ENCODE measurements around the gene PDE9A. TPM values are rescaled to one million over a fixed set of nuclear protein-coding genes. Genes with fewer than 3 reads are reported as not detected.
A peak's percentile ranks its signal among the peaks of the same experiment; 100 is the strongest.

The PDE9A gene
- total RNA-seq, result 7.3 TPM
- polyA plus RNA-seq, result 1 to 10 TPM; 1.4 to 3.5 (median 2.3) TPM

GRCh38 chr21:42653231-42654061 lies at the start of gene PDE9A:
PDE9A (plus strand) TSS chr21:42653621; CDS start chr21:42653815, 194 bp downstream.
- peaks cover 0 to 29% (median 6%) of the 10 kb centered on the region in 4 donors for H3K4me1 Mint-ChIP-seq
- no peaks in the 10 kb centered on the region for H3K9me3 Mint-ChIP-seq
- Histone ChIP-seq H3K27ac (ENCODE audit: insufficient read depth, low read length, poor library complexity, severe bottlenecking) (peak within 1 kb of the TSS; percentile 41), H3K4me1 (ENCODE audit: control insufficient read depth, insufficient read depth, low read length, poor library complexity, severe bottlenecking) (peaks cover 10% of the 10 kb centered on the region), H3K27me3 (ENCODE audit: control insufficient read depth, insufficient read depth, low read length) (no peaks in the 10 kb centered on the region), H3K4me3 (ENCODE audit: low read depth, low read length) (peak within 1 kb of the TSS; percentile 48), H3K9me3 (ENCODE audit: control insufficient read depth in 2 of 2, low read length in 2 of 2) (no peaks in the 10 kb centered on the region), H3K36me3 (ENCODE audit: control insufficient read depth, insufficient read depth, low read length) (no peaks in the 10 kb centered on the region)
- H3K27ac Mint-ChIP-seq, result peak within 1 kb of the TSS; percentile 65 to 79 (median 74)
- peaks cover 4% of the 10 kb centered on the region for H3K36me3 Mint-ChIP-seq
- H3K27me3 Mint-ChIP-seq, result peaks cover 26% of the 10 kb centered on the region
- peak within 1 kb of the TSS; percentile 70 to 89 (median 88) for H3K4me3 Mint-ChIP-seq
- peak; percentile 46 to 61 for ATAC-seq (ENCODE audit: low read depth in 2 of 2)
- peak in 2 of 3 donors; percentile 37 to 41 for DNase-seq

- Histone ChIP-seq H3K9me3 (ENCODE audit: control insufficient read depth in 2 of 2, low read length in 2 of 2) (peaks cover 7 to 16% of the 10 kb centered on the region in 2 experiments), H3K27me3 (ENCODE audit: control insufficient read depth, insufficient read depth, low read length) (no peaks in the 10 kb centered on the region), H3K27ac (ENCODE audit: insufficient read depth, low read length, poor library complexity, severe bottlenecking) (no peak overlapping the region), H3K4me3 (ENCODE audit: low read depth, low read length) (no peak overlapping the region), H3K36me3 (ENCODE audit: control insufficient read depth, insufficient read depth, low read length) (no peaks in the 10 kb centered on the region), H3K4me1 (ENCODE audit: control insufficient read depth, insufficient read depth, low read length, poor library complexity, severe bottlenecking) (no peaks in the 10 kb centered on the region)
- H3K4me3 Mint-ChIP-seq, result no peak overlapping the region
- H3K36me3 Mint-ChIP-seq, result no peaks in the 10 kb centered on the region
- peaks cover 0 to 20% (median 5%) of the 10 kb centered on the region in 7 donors for H3K9me3 Mint-ChIP-seq
- peaks cover 15% of the 10 kb centered on the region for H3K27me3 Mint-ChIP-seq
- DNase-seq (no peak), ATAC-seq (ENCODE audit: low read depth in 2 of 2) (no peak)
- H3K27ac Mint-ChIP-seq, result no peak overlapping the region
- peaks cover 0 to 5% (median 2%) of the 10 kb centered on the region in 4 donors for H3K4me1 Mint-ChIP-seq
Measured at GRCh38 chr21:42607102-42607501, 46.3 kb upstream of the PDE9A start.

DNA sequence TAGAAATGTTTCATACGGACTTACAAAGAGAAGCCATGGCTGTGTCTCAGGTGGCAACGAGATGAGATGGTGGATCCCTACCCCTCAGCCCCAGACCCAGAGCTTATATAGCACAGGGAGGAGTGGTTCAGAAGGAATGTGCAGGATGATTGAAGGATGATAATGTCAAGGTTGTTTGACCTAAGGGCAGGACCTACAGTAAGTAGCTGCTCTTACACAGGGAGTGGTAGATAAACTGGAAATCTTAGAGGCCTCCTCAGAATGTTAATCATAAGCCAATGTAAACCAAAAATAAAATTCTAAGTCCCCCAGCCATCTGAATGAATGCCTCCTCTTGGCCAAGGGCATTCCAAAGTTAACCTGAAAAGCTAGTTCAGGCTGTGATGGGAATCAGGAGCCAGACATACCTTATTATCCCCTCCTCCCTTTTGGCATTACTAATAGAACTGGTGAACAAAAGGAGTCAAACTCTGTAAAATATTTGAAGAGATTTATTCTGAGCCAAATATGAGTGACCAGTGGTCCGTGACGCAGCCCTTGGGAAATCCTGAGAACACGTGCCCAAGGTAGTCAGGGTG lies 45.8 kb upstream of the PDE9A start:
- Histone ChIP-seq H3K4me1 (ENCODE audit: control insufficient read depth, insufficient read depth, low read length, poor library complexity, severe bottlenecking) (no peaks in the 10 kb centered on the region), H3K27me3 (ENCODE audit: control insufficient read depth, insufficient read depth, low read length) (no peaks in the 10 kb centered on the region), H3K4me3 (ENCODE audit: low read depth, low read length) (no peak overlapping the region), H3K27ac (ENCODE audit: insufficient read depth, low read length, poor library complexity, severe bottlenecking) (no peak overlapping the region), H3K36me3 (ENCODE audit: control insufficient read depth, insufficient read depth, low read length) (no peaks in the 10 kb centered on the region), H3K9me3 (ENCODE audit: control insufficient read depth in 2 of 2, low read length in 2 of 2) (peaks cover 9 to 16% of the 10 kb centered on the region in 2 experiments)
- Mint-ChIP-seq H3K36me3 (no peaks in the 10 kb centered on the region), H3K4me1 (peaks cover 0 to 5% (median 2%) of the 10 kb centered on the region in 4 donors), H3K4me3 (no peak overlapping the region), H3K9me3 (peaks cover 0 to 20% (median 5%) of the 10 kb centered on the region in 7 donors), H3K27me3 (peaks cover 13% of the 10 kb centered on the region), H3K27ac (no peak overlapping the region)
- ATAC-seq (ENCODE audit: low read depth in 2 of 2) (no peak), DNase-seq (no peak)

DNA sequence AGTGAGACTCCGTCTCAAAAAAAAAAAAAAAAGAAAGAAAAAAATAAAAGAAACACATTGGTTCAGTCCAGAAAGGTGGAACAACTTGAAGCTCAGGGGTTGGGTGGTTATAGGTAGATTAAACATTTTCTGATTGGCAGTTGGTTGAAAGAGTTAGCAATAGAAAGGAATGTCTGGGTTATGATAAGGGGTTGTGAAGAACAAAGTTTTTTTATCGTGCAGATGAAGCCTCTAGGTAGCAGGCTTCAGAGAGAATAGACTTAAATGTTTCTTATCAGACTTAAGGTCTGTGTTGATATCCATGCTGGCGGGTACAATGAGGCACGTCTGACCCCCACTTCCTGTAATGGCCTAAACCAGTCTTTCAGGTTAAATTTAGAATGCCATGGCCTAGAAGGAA lies 45.0 kb upstream of the PDE9A start:
- Mint-ChIP-seq H3K9me3 (peaks cover 0 to 20% (median 5%) of the 10 kb centered on the region in 7 donors), H3K4me3 (no peak overlapping the region), H3K27me3 (peaks cover 9% of the 10 kb centered on the region), H3K27ac (peak overlapping the region in 1 of 3 donors; percentile 12), H3K36me3 (no peaks in the 10 kb centered on the region), H3K4me1 (peaks cover 0 to 3% (median under 1%) of the 10 kb centered on the region in 4 donors)
- Histone ChIP-seq H3K4me1 (ENCODE audit: control insufficient read depth, insufficient read depth, low read length, poor library complexity, severe bottlenecking) (no peaks in the 10 kb centered on the region), H3K9me3 (ENCODE audit: control insufficient read depth in 2 of 2, low read length in 2 of 2) (peaks cover 9 to 16% of the 10 kb centered on the region in 2 experiments), H3K4me3 (ENCODE audit: low read depth, low read length) (no peak overlapping the region), H3K36me3 (ENCODE audit: control insufficient read depth, insufficient read depth, low read length) (no peaks in the 10 kb centered on the region), H3K27me3 (ENCODE audit: control insufficient read depth, insufficient read depth, low read length) (no peaks in the 10 kb centered on the region), H3K27ac (ENCODE audit: insufficient read depth, low read length, poor library complexity, severe bottlenecking) (no peak overlapping the region)
- ATAC-seq (ENCODE audit: low read depth in 2 of 2) (no peak), DNase-seq (no peak)

DNA sequence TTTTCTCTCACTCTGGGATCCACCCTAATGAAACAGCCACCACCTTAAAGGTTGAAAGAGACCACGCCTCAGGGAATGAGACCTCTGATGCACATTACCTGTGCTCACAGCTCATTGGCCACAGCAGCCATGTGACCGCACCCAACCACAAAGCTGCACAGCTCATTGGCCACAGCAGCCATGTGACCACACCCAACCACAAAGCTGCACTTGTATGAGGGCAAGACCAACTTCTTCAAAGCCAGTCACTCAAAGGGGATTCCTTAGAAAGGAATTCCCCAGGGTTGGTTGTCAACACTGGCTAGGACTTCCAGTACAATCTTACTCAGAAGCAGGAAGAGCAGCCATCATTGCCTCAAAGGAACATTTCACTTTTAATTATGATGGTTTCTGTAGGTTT lies 43.6 kb upstream of the PDE9A start:
- Mint-ChIP-seq H3K9me3 (peaks cover 0 to 18% (median 4%) of the 10 kb centered on the region in 7 donors), H3K27ac (no peak overlapping the region), H3K4me3 (no peak overlapping the region), H3K4me1 (peaks cover 0 to 3% (median under 1%) of the 10 kb centered on the region in 4 donors), H3K27me3 (peaks cover 13% of the 10 kb centered on the region), H3K36me3 (no peaks in the 10 kb centered on the region)
- Histone ChIP-seq H3K27me3 (ENCODE audit: control insufficient read depth, insufficient read depth, low read length) (no peaks in the 10 kb centered on the region), H3K4me1 (ENCODE audit: control insufficient read depth, insufficient read depth, low read length, poor library complexity, severe bottlenecking) (peaks cover 6% of the 10 kb centered on the region), H3K9me3 (ENCODE audit: control insufficient read depth in 2 of 2, low read length in 2 of 2) (peaks cover 9% of the 10 kb centered on the region in 2 experiments), H3K27ac (ENCODE audit: insufficient read depth, low read length, poor library complexity, severe bottlenecking) (no peak overlapping the region), H3K4me3 (ENCODE audit: low read depth, low read length) (no peak overlapping the region), H3K36me3 (ENCODE audit: control insufficient read depth, insufficient read depth, low read length) (no peaks in the 10 kb centered on the region)
- ATAC-seq (ENCODE audit: low read depth in 2 of 2), result peak; percentile 28 to 65
- peak in 2 of 3 donors; percentile 23 to 26 for DNase-seq

- Mint-ChIP-seq H3K4me3 (no peak overlapping the region), H3K27ac (no peak overlapping the region), H3K4me1 (peaks cover 0 to 3% (median 2%) of the 10 kb centered on the region in 4 donors), H3K9me3 (peaks cover 0 to 13% (median 2%) of the 10 kb centered on the region in 7 donors), H3K27me3 (peaks cover 13% of the 10 kb centered on the region), H3K36me3 (no peaks in the 10 kb centered on the region)
- DNase-seq (no peak), ATAC-seq (ENCODE audit: low read depth in 2 of 2) (no peak)
- peaks cover 0 to 2% of the 10 kb centered on the region in 2 experiments for H3K9me3 ChIP-seq (ENCODE audit: control insufficient read depth in 2 of 2, low read length in 2 of 2)
- no peaks in the 10 kb centered on the region for H3K27me3 ChIP-seq (ENCODE audit: control insufficient read depth, insufficient read depth, low read length)
- H3K27ac ChIP-seq (ENCODE audit: insufficient read depth, low read length, poor library complexity, severe bottlenecking), result no peak overlapping the region
- H3K36me3 ChIP-seq (ENCODE audit: control insufficient read depth, insufficient read depth, low read length), result no peaks in the 10 kb centered on the region
- H3K4me3 ChIP-seq (ENCODE audit: low read depth, low read length), result no peak overlapping the region
- peaks cover 15% of the 10 kb centered on the region for H3K4me1 ChIP-seq (ENCODE audit: control insufficient read depth, insufficient read depth, low read length, poor library complexity, severe bottlenecking)
Measured at GRCh38 chr21:42611852-42612251, 41.6 kb upstream of the PDE9A start.

DNA sequence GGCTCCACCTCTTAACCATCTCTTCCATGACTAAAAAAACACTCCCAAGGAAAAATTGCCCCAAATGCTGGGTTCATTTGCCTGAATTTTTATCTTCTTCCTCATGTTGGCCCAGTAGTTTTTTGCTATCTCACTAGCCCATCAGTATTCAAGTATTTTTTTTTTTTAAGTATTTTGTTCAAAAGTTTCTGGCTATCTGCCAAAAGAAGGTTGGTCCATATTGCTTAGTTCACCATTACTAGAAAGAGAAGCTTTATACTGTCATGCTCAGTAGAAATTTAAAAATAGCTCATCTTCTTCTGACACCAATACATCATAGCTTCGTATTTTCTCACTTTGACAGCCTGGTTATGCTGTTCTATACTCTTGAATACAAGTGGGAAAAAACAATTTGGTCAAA lies 41.0 kb upstream of the PDE9A start:
- Histone ChIP-seq H3K4me1 (ENCODE audit: control insufficient read depth, insufficient read depth, low read length, poor library complexity, severe bottlenecking) (peaks cover 20% of the 10 kb centered on the region), H3K4me3 (ENCODE audit: low read depth, low read length) (no peak overlapping the region), H3K9me3 (ENCODE audit: control insufficient read depth in 2 of 2, low read length in 2 of 2) (peaks cover 0 to 2% of the 10 kb centered on the region in 2 experiments), H3K27me3 (ENCODE audit: control insufficient read depth, insufficient read depth, low read length) (no peaks in the 10 kb centered on the region), H3K36me3 (ENCODE audit: control insufficient read depth, insufficient read depth, low read length) (no peaks in the 10 kb centered on the region), H3K27ac (ENCODE audit: insufficient read depth, low read length, poor library complexity, severe bottlenecking) (no peak overlapping the region)
- DNase-seq (no peak), ATAC-seq (ENCODE audit: low read depth in 2 of 2) (no peak)
- Mint-ChIP-seq H3K36me3 (no peaks in the 10 kb centered on the region), H3K4me1 (peaks cover 0 to 4% (median 2%) of the 10 kb centered on the region in 4 donors), H3K9me3 (peaks cover 0 to 13% (median 2%) of the 10 kb centered on the region in 7 donors), H3K4me3 (no peak overlapping the region), H3K27me3 (peaks cover 10% of the 10 kb centered on the region), H3K27ac (peak overlapping the region in 1 of 3 donors; percentile 20)
